ENCODE results near the gene C2orf92.
A peak's percentile ranks its signal among the peaks of the same experiment; 100 is the strongest.
"Not testable (repeated sequence)": the region's sequence is repeated elsewhere in the genome, so short reads cannot be mapped to it uniquely, and the experiment has no call there.

The C2orf92 gene

DNA sequence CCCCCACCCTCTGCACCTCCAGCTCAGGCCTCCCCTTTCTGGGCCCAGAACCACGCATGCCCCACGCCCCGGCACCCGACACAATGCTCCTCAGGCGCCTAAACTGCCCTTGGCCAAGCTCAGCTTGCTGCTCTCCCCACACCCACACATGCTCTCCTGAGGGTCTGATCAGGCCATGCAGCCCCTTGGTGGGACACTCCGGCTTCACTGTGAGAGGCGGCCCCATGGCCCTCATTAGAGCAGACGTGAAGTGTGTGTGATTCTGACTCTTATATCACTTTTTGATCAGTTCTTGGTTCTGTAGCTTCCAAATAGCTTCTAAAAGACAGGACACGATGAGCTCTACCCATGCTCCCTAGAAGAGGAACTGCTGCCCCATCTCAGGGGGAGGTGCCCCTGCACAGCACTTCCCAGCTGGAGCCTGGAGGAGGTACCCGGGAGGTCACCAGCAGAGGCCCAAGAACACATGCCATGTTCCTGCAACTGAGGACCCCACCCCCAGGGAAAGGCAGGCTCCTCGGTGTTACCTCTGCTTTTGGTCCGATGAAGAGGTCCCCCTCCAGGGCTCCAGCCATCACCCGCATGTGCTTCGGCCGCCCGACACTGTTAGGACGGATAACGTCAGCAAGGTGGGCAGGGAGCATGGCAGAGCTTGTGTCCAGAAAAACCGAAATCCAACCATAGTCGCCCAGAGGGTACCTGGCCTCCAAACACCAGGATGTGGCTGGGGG, 9.3 kb upstream of the C2orf92 start:
- DNase-seq (ENCODE audit: low read depth), result no peak

- DNase-seq (ENCODE audit: low read depth), result no peak
Observed at GRCh38 chr2:97660775-97661389, 8.6 kb upstream of the C2orf92 start.

GRCh38 chr2:97661927-97662326, 7.6 kb upstream of the C2orf92 start:
- no peak for DNase-seq (ENCODE audit: low read depth)

DNA sequence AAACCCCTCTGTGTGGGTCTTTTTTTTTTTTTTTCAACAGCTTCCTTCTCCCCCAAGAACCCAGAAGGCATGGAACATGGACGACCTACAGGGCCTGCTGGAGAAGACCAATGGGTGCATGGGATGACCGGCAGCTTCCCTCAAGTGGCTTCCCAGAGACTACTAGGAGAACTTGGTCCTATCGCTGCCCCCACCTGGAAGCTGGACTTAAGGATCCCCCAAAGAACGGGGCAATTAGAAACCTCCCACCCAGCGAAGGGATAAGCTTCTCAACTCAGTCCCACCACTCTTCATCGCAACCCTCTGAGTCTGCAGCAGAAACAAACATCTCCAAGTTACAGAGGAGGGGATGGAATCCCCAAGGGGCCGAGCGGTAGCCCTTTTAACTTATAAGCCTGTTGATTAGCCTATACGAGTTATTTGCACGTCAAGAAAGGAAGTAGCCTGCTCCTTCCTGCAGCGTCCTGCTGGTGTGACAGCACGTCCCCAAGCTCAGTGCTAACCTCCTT, 7.1 kb upstream of the C2orf92 start:
- DNase-seq (ENCODE audit: low read depth), result no peak

DNA sequence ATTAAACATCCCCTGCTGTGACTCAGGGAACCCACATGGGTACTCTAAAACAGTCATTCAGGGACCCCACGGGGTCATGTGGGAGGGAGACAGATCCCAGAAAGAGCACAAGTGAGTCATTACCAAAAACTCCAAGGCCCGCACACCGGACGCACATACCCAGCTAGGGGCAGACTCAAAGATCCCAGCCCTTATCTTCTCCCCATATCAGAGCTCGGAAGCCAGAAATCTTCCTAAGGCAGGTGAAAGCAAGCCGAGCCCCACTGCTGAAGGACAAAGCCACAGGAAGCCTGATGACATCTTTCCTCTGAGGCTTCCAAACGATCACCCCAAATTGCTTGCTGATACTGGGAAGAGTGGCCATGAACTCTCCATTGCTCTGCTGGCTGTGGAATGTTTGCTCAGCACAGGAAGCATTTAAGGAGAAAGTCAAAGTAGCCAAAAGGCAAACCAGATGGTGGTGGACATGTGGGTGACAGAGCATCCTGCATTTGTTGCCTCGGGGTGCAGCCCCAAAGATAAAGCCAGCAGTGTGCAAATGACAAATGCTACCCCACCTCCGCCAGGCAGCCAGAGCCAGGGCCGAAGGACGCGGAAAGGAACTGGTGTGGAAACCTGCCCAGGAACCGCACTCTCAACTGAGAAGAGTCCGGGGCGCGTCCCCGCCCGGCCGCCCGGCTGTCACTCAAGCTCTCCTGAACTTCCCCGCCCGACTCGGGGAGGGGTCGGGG, 6.5 kb upstream of the C2orf92 start:
- DNase-seq (ENCODE audit: low read depth), result peak; percentile 70

GRCh38 chr2:97663626-97663961, 5.9 kb upstream of the C2orf92 start:
- no peak for DNase-seq (ENCODE audit: low read depth)

GRCh38 chr2:97663962-97664635, 5.4 kb upstream of the C2orf92 start, which contains the start of gene ACTR1B:
Gene ACTR1B (minus strand): TSS chr2:97664044. CDS start chr2:97663890, 154 bp downstream.
- peak; percentile 86 for DNase-seq (ENCODE audit: low read depth)

DNA sequence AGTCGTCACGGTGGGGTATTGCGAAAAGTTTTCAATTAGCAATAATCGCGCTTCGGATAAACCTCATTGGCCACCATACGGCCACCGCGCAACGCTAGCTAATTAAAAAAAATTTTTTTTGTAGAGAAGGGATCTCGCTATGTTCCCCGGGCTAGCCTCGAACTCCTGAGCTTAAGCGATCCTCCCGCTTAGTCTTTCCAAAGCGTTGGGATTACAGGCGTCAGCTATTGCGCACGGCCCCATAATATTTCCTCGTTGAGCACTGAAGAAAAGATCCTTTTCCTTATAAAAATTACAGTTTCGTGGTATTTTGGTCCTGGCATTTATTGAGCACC, 4.9 kb upstream of the C2orf92 start:
- DNase-seq (ENCODE audit: low read depth), result no peak

- DNase-seq (ENCODE audit: low read depth), result no peak
Observed at GRCh38 chr2:97670471-97670870, 958 bp downstream of the C2orf92 start.

DNA sequence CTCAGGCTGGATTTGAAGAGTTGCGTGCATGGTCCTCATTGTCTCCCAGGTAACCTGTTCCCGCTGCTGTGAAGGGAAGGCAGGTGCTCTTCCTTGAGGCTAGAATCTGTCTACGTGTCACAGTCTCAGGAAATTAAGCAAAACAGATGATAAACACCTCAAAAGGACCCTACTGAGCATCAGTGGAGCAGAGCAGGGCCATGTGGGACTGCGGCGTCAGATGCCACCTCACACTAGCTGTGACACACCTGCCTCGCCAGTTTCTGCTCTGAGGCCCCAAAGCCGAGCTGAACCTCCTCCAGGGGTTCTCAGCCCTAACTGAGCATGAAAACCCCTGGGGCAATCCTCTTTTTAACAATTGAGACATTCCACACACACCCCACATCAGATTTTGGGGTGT, 2.0 kb downstream of the C2orf92 start:
- DNase-seq (ENCODE audit: low read depth), result no peak

DNA sequence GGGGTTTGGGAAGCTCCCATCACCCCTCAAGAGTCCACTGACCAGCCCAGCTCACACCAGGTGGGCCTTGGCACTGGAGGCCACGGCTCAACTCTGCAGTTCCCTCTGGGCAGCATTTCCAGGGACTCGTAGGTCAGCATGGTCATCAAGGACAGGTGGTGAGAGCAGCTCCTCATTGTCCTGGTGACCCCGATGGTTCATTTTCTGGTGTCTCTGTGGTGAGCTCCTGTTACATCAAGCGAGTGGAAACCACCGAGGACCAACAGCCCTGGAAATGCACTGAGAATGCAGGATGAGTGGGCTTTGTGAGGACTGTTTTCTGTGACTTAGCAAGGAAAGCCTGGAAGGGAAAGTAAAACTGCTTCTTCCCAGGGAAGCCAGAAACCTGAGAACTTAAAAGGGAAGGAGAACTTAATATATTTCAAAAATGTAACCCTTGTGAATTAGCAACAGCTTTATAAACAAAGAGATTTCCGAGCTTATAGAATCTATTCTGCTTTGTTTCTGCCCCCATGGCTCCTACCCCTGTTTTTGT, 3.2 kb downstream of the C2orf92 start:
- DNase-seq (ENCODE audit: low read depth), result not testable (repeated sequence)

DNA sequence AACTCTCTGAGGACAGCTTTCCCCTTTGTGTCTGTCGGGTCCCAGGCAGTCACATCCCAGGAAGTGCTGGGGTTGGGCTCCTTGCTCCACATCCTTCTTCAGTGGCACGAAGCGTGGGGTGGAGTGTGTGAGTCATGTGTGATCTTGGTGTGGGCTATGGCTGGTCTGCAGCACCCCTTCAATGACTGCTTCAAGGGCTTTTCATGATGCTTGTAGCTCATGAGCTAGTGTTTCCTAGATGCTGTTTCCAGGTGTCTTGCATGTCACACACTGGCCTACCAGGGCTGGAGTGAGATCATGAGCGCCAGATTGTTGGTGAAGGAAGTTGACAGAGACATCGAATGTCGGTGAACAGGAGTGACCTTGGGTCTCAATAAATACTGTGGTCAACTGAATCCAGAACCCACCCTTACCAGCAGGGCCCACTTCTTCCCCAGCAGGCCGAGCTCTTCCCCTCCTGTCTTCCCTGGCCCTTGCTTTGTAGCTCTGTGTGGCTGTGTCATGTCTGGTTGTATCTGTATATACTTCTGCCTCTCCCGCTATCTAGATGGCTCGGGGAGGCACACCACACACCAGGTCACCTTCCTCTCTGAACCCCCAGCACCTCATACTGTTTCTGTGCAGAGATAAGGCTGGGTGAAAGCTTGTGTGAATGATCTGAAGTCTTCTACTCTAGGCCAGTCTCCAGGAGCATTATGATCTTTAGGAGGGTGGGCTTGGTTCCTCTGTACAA, 3.8 kb downstream of the C2orf92 start:
- no peak for DNase-seq (ENCODE audit: low read depth)

GRCh38 chr2:97673915-97674283, 4.4 kb downstream of the C2orf92 start:
- no peak for DNase-seq (ENCODE audit: low read depth)

GRCh38 chr2:97675430-97676113, 6.1 kb downstream of the C2orf92 start:
- no peak for DNase-seq (ENCODE audit: low read depth)

DNA sequence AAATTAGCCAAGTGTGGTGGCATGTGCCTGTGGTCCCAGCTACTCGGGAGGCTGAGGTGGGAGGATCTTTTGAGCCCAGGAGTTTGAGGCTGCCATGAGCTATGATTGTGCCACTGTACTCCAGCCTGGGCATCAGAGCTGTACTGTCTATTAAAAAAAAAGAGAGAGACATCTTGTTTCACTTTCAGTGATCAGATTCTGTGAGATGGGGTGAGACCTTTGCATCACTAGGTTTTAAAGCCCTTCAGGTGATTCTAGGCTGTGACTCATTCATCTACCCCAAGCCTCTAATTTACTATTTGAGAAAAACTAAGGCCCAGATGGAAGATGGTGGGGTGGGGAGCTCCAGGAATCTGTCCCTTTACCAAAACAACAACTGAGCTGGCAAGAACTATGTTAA, 7.1 kb downstream of the C2orf92 start:
- no peak for DNase-seq (ENCODE audit: low read depth)

- DNase-seq (ENCODE audit: low read depth), result no peak
Observed at GRCh38 chr2:97677480-97677879, 8.0 kb downstream of the C2orf92 start.

DNA sequence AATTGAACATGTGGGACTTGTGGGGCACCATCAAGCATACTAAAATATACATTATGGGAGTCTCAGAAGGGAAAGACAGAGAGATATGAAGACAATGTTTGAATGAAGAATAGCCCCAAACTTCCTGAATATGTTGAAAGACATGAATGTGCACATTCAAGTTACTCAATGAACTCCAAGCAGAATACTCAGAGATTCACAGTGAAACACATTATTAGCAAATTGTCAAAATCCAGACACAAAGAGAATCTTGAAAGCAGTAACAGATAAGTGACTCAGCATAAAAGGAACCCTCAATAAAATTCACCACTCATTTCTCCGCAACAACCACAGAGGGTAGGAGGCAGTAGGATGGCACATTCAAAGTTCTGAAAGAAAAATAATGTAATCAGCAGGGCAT, 8.8 kb downstream of the C2orf92 start:
- DNase-seq (ENCODE audit: low read depth), result no peak

- DNase-seq (ENCODE audit: low read depth), result not testable (repeated sequence)
Observed at GRCh38 chr2:97687235-97687634, 17.7 kb downstream of the C2orf92 start.

DNA sequence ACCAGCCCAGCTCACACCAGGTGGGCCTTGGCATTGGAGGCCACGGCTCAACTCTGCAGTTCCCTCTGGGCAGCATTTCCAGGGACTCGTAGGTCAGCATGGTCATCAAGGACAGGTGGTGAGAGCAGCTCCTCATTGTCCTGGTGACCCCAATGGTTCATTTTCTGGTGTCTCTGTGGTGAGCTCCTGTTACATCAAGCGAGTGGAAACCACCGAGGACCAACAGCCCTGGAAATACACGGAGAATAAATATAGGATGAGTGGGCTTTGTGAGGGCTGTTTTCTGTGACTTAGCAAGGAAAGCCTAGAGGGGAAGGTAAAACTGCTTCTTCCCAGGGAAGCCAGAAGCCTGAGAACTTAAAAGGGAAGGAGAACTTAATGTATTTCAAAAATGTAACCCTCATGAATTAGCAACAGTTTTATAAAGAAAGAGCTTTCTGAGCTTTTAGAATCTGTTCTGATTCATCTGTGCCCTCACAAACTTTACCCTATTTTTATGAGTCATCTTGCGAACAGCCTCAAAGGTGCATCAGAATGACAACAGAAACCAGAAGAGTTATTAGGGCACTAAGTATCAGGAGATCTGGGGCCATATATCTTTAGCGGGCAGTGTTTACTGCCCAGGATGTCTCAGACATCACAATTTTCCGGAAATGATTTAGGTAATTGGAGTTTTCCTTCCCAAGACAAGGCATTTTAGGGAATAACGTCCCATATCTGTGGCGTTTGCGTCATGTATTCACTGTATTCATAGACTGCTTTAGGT, 18.7 kb downstream of the C2orf92 start:
- no peak for DNase-seq (ENCODE audit: low read depth)

GRCh38 chr2:97691166-97691565, 21.7 kb downstream of the C2orf92 start:
- no peak for DNase-seq (ENCODE audit: low read depth)

Measured in GM04503 (cell line).